Stimulated activated CD8-positive, alpha-beta memory T cell treated with anti-CD3 and anti-CD28 coated beads, Interleukin-4, amount 100 ng/mL, for 4 hours (primary cell): ENCODE data around the gene PLCG2.
"Not testable (repeated sequence)": the region's sequence is repeated elsewhere in the genome, so short reads cannot be mapped to it uniquely, and the experiment has no call there.

Experiments
- DNase-seq, 2 donors: peaks; one replicate each; pipeline ENCODE4 v3.0.0-alpha.2; 2020; ENCODE audit warnings: low read depth in 2 of 2, low spot score in 1 of 2

PLCG2 gene

GRCh38 chr16:81987706-81988105 lies 208.6 kb downstream of the PLCG2 start:
- no peak for DNase-seq

GRCh38 chr16:81992859-81993258 lies 213.8 kb downstream of the PLCG2 start:
- DNase-seq = no peak

GRCh38 chr16:81994485-81994884 lies 215.4 kb downstream of the PLCG2 start:
- DNase-seq = no peak

- no peak for DNase-seq
Observed at GRCh38 chr16:81995651-81996050, 216.6 kb downstream of the PLCG2 start.

- no peak for DNase-seq
Observed at GRCh38 chr16:81996664-81997509, 217.8 kb downstream of the PLCG2 start.

GRCh38 chr16:81997738-81998137 lies 218.6 kb downstream of the PLCG2 start:
- no peak for DNase-seq

GRCh38 chr16:82002831-82003230 lies 223.7 kb downstream of the PLCG2 start:
- no peak for DNase-seq

- no peak for DNase-seq
Observed at GRCh38 chr16:82004601-82005000, 225.5 kb downstream of the PLCG2 start.

GRCh38 chr16:82005027-82005830 lies 226.1 kb downstream of the PLCG2 start:
- no peak for DNase-seq

GRCh38 chr16:82006036-82006435 lies 226.9 kb downstream of the PLCG2 start:
- DNase-seq = no peak

GRCh38 chr16:82007189-82007588 lies 228.1 kb downstream of the PLCG2 start:
- DNase-seq = no peak

GRCh38 chr16:82008957-82009592 lies 230.0 kb downstream of the PLCG2 start:
- no peak for DNase-seq

- DNase-seq = not testable (repeated sequence)
Observed at GRCh38 chr16:82009789-82010188, 230.7 kb downstream of the PLCG2 start.

GRCh38 chr16:82010649-82011048 lies 231.6 kb downstream of the PLCG2 start:
- no peak for DNase-seq

GRCh38 chr16:82011199-82011641 lies 232.1 kb downstream of the PLCG2 start, which contains the start of gene SDR42E1:
TSS of gene SDR42E1 (minus strand) at chr16:82011470. CDS start at chr16:82000858, 10,612 bp downstream.
- peak; percentile 28 to 29 for DNase-seq
